AG20443 (cell line): ENCODE measurements around the gene GON4L.
"Not testable (repeated sequence)": the region's sequence is repeated elsewhere in the genome, so short reads cannot be mapped to it uniquely, and the experiment has no call there.

ENCODE experiments used
- DNase-seq: peaks from one replicate; pipeline ENCODE4 v3.0.0; 2012; ENCODE audit warnings: low spot score, mixed read lengths

The GON4L gene

DNA sequence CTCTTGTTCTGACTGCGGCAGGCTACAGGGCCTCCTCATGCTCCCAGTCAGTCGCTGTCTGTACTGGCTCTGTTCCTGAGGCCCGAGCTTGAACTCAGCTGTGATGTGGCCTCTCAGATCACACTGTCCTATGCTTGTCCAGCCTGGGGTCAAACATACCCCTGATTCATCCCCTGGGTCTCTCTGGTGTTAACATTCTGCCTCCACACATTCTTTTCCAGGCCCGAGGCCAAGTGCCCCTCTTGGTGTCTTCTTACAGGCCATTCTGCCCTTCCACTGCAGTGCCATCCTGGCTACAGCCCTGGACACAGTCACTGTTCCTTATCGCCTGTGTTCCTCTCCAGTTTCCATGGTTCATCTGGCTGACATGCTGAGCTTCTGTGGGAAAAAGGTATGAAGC, 108.9 kb downstream of the GON4L start:
- DNase-seq = not testable (repeated sequence)

DNA sequence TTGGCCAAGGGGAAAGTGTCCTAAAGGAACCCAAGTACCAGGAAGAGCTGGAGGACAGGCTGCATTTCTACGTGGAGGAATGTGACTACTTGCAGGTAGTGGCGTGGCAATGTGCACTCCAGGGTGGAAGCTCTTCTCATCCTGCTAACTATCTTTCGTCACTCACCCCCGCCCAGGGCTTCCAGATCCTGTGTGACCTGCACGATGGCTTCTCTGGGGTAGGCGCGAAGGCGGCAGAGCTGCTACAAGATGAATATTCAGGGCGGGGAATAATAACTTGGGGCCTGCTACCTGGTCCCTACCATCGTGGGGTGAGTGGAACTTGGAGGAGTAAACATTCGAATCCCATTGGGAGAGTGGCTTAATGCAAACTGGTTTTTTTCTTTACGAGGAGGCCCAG, 109.4 kb downstream of the GON4L start:
- DNase-seq = not testable (repeated sequence)

GRCh38 chr1:155745284-155746228, 111.5 kb downstream of the GON4L start:
- DNase-seq = peak; percentile 86

GRCh38 chr1:155744711-155745283, 112.2 kb downstream of the GON4L start:
- no peak for DNase-seq

- no peak for DNase-seq
Measured at GRCh38 chr1:155741908-155742307, 115.1 kb downstream of the GON4L start.

DNA sequence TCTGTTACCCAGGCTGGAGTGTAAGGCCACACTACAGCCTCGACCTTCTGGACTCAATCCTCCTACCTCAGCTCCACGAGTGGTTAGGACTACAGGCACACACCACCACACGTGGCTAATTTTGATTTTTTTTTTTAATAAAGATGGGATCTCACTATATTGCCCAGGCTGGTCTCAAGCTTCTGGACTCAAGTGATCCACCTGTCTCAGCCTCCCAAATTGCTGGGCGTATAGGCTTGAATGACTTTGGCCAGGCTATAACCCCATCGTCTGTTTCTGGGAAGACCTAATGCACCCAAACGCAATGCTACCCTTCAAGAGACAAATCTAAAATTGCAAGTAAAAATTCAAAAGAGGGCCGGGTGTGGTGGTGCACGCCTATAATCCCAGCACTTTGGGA, 116.0 kb downstream of the GON4L start:
- DNase-seq = no peak

DNA sequence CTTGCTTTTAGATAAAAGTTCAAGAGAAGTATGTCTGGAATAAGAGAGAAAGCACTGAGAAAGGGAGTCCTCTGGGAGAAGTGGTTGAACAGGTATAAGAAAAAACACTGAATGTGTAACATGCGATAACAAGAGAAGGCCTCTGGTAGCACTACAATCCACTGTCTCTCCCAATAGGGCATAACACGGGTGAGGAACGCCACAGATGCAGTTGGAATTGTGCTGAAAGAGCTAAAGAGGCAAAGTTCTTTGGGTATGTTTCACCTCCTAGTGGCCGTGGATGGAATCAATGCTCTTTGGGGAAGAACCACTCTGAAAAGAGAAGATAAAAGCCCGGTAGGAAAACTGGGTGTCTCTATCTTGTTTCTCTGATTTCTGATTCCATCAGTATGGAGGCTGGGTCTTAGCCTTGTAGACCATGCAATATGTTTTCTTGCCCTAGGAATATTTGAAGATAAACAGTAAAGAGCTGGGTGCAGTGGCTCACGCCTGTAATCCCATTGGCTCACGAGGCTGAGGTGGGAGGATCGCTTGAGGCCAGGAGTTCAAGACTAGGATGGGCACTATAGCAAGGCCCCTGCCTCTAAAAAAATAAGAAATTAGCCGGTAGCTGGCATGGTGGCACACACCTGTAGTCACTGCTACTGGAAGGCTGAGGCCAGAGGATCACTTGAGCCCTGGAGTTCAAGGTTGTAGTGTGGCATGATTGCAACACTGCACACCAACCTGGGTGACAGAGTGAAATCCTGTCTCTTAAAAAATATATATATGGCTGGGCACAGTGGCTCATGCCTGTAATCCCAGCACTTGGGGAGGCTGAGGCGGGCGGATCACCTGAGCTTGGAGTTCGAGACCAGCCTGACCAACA, 127.7 kb downstream of the GON4L start:
- peak; percentile 65 for DNase-seq

GRCh38 chr1:155725142-155725541, 131.9 kb downstream of the GON4L start:
- no peak for DNase-seq

GRCh38 chr1:155719703-155720102, 137.3 kb downstream of the GON4L start:
- DNase-seq = no peak

GRCh38 chr1:155718524-155719115, 138.4 kb downstream of the GON4L start:
- DNase-seq = not testable (repeated sequence)

DNA sequence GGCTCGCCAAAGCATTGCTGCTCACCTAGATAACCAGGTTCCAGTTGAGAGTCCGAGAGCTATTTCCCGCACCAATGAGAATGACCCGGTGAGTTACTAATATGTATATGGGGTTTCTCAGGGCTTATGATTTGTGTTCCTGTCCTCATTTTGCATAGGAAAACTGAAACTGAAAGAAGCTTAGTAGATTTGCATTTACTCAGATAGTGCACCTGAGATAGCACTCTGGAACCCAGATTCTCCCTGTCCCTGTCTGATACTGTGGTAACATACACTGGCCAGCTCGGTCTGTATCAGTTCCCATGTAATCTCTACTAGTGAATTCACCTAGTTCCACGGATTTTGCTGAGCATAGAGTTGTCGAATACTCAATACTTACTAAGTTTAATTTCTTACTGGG, 140.0 kb downstream of the GON4L start:
- DNase-seq = no peak

DNA sequence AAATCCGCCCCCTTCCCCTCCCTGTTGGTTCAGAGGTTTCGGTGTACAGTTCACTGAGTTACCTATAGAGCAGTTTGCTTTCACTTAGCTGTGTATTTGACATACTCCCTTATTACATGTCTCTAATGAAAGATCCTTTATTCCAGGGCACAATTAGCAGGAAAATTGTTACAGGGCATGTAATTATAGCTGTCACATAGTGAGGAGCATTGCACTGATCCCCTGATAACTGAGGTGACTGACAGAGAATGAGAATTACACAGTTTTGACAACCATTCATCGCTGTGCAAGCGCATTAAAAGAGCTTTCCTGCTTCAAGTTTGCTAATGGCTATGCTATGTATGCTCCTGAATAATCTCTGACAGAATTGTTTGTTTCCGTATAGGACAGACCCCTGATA, 141.2 kb downstream of the GON4L start:
- DNase-seq = no peak

- DNase-seq = not testable (repeated sequence)
Measured at GRCh38 chr1:155715056-155715455, 142.0 kb downstream of the GON4L start.

DNA sequence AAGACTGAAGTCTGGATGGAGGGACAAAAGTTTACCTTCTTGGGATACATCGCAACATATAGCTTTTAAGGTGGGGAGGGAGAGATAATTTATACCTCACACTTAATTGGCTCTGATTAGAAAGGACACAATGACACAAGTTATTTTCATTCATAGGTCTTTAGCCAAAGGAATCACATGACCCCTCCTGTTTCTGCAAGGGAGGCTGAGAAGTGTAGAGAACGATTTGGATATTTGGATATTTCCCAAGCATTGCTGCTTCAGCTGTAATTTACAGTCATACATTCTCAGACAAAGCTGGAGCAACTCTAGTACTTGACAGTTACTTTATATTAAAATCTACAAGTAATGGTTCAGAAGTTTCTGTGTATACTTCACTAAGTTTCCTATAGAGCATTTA, 143.9 kb downstream of the GON4L start:
- no peak for DNase-seq

DNA sequence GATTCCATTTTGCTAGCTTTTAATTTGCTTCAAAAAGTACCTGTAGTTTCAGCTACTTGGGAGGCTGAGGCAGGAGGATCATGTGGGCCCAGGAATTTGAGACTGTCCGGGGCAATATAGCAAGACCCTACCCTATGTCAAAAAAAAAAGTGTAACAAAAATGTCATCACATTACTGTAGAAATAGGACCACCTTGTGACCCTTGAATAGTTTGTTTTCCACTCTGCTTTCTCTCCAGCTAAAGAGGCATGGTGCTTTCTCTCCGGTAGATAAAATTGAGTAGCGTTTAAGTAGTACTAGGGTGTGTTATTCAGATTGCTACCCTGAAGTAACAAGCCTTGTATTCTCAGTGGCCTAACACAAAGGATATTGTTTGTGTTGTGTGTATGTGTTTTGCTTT, 144.4 kb downstream of the GON4L start:
- not testable (repeated sequence) for DNase-seq

- DNase-seq = not testable (repeated sequence)
Measured at GRCh38 chr1:155711457-155711856, 145.6 kb downstream of the GON4L start.

DNA sequence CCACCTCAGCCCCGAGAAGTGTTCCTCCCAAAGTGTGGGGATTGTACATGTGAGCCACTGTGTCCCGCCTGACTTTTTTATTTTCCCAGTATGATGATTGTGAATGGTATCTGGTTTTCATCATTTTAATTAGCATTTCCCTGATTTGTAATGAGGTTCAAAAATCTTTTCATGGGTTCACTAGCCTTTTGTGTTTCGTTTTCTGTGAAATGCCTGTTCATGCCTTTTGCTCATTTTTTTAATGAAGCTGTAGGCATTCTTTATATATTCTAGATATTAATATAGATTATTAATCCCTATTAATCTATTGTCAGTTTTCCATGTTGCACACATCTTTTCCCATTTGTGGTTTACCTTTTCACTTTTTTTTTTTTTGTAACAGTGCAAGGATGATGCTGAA, 147.6 kb downstream of the GON4L start:
- DNase-seq = no peak

DNA sequence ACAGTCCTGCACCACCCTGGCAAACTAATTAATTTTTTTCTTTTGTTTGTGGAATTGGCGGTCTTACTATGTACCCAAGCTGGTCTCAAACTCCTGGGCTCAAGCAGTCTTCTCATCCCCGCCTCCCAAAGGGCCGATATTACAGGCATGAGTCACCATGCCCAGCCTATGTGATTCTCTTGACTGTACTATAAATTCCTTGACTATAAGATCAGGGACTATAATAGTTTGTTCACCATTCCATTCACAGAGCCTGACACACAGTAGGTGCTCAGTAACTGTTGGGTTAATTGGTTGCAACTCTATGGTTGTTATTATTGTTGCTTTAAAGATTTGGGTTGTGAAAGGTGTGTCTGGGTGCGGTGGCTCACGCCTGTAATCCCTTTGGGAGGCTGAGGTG, 150.9 kb downstream of the GON4L start:
- peak; percentile 11 for DNase-seq

DNA sequence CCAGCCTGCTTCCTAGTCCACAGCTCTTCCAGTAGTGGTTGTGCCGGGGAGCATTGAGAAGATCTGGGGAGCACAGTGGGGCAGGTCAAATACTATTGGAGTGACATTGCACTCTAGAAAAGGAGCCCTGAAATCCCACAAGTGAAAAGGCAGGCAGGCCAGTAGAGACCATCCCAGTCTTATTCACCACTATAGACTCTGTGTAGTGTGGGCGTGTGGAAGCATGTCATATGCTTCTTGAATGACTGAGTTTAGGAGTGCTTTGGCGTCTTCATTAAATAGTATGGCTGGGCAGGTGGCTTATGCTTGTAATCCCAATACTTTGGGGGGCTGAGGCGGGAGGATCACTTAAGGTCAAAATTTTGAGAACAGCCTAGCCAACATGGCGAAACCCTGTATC, 152.6 kb downstream of the GON4L start:
- DNase-seq = not testable (repeated sequence)

DNA sequence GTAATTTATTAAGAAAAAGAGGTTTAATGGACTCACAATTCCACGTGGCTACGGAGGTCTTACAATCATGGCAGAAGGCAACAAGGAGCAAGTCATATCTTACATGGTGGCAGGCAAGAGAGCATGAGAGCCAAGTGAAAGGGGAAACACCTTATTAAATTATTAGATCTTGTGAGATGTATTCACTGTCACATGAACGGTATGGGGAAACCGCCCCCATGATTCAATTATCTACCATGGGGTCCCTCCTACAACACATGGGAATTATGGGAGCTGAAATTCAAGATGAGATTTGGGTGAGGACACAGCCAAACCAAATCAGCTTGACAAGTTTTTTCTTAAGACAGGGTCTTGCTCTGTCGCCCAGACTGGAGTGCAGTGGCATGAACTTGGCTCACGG, 153.8 kb downstream of the GON4L start:
- no peak for DNase-seq

GRCh38 chr1:155701675-155702074, 155.3 kb downstream of the GON4L start:
- not testable (repeated sequence) for DNase-seq
